ENCODE data around the gene INPP5A. TPM values are rescaled to one million over a fixed set of nuclear protein-coding genes. Genes with fewer than 3 reads are reported as not detected.

The INPP5A gene
- total and polyA plus RNA-seq, 7 donors: 15.1 to 48.8 (median 40.9) TPM

GRCh38 chr10:132691711-132692153 lies 154.1 kb downstream of the INPP5A start:
- no peak overlapping the region for H3K27ac ChIP-seq
- intact Hi-C loops (cut with DNase I): no loop called here
- peaks cover 0 to 4% of the 10 kb centered on the region in 2 donors for H3K36me3 ChIP-seq (ENCODE audit: insufficient read depth in 1 of 2, low read depth in 1 of 2)
- H3K9me3 ChIP-seq: no peaks in the 10 kb centered on the region
- ATAC-seq (no peak), DNase-seq (peak; percentile 6 to 32)
- H3K4me3 ChIP-seq: no peak overlapping the region
- no peaks in the 10 kb centered on the region for H3K4me1 ChIP-seq
- WGBS, 3 donors: 97 to 99% (median 97%) methylated on average over 48 of the region's 48 CpGs
- TF ChIP-seq, protein P1, sequence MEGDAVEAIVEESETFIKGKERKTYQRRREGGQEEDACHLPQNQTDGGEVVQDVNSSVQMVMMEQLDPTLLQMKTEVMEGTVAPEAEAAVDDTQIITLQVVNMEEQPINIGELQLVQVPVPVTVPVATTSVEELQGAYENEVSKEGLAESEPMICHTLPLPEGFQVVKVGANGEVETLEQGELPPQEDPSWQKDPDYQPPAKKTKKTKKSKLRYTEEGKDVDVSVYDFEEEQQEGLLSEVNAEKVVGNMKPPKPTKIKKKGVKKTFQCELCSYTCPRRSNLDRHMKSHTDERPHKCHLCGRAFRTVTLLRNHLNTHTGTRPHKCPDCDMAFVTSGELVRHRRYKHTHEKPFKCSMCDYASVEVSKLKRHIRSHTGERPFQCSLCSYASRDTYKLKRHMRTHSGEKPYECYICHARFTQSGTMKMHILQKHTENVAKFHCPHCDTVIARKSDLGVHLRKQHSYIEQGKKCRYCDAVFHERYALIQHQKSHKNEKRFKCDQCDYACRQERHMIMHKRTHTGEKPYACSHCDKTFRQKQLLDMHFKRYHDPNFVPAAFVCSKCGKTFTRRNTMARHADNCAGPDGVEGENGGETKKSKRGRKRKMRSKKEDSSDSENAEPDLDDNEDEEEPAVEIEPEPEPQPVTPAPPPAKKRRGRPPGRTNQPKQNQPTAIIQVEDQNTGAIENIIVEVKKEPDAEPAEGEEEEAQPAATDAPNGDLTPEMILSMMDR (IDR thresholded peaks at IDR 0.05): no peak
- no peaks in the 10 kb centered on the region for H3K27me3 ChIP-seq (ENCODE audit: insufficient read depth in 3 of 3, low read length in 2 of 3)

- Histone ChIP-seq H3K27me3 (ENCODE audit: insufficient read depth in 3 of 3, low read length in 2 of 3) (no peaks in the 10 kb centered on the region), H3K27ac (no peak overlapping the region), H3K9me3 (no peaks in the 10 kb centered on the region), H3K36me3 (ENCODE audit: insufficient read depth in 1 of 2, low read depth in 1 of 2) (peaks cover 0 to 4% of the 10 kb centered on the region in 2 donors), H3K4me1 (no peaks in the 10 kb centered on the region), H3K4me3 (no peak overlapping the region)
- 55 to 74% (median 68%) methylated on average over 2 of the region's 2 CpGs for WGBS, 3 donors
- DNase-seq: no peak
- intact Hi-C loops (cut with DNase I): no loop called here
- ATAC-seq: no peak
- TF ChIP-seq, protein P1 (IDR thresholded peaks at IDR 0.05): no peak
Observed at GRCh38 chr10:132692311-132692710, 154.7 kb downstream of the INPP5A start.

- intact Hi-C loops (cut with DNase I): no loop called here
Observed at GRCh38 chr10:132693676-132694075, 156.1 kb downstream of the INPP5A start.

GRCh38 chr10:132696204-132696603 lies 158.6 kb downstream of the INPP5A start:
- 80 to 92% (median 84%) methylated on average over 2 of the region's 2 CpGs for WGBS, 3 donors
- Histone ChIP-seq H3K4me1 (no peaks in the 10 kb centered on the region), H3K27ac (no peak overlapping the region), H3K9me3 (no peaks in the 10 kb centered on the region), H3K4me3 (no peak overlapping the region), H3K36me3 (ENCODE audit: insufficient read depth in 1 of 2, low read depth in 1 of 2) (peaks cover 0 to 13% of the 10 kb centered on the region in 2 donors), H3K27me3 (ENCODE audit: insufficient read depth in 3 of 3, low read length in 2 of 3) (no peaks in the 10 kb centered on the region)
- intact Hi-C loops (cut with DNase I): no loop called here
- TF ChIP-seq, protein P1 (IDR thresholded peaks at IDR 0.05): no peak
- peak in 1 of 2 donors; percentile 9 for DNase-seq
- no peak for ATAC-seq

More at GRCh38 chr10:132693676-132694075, 156.1 kb downstream of the INPP5A start:
- DNase-seq: no peak
- no peak overlapping the region for H3K27ac ChIP-seq
- TF ChIP-seq, protein P1 (IDR thresholded peaks at IDR 0.05): no peak
- no peaks in the 10 kb centered on the region for H3K9me3 ChIP-seq
- H3K36me3 ChIP-seq (ENCODE audit: insufficient read depth in 1 of 2, low read depth in 1 of 2): peaks cover 0 to 15% of the 10 kb centered on the region in 2 donors
- no peaks in the 10 kb centered on the region for H3K4me1 ChIP-seq
- no peak for ATAC-seq
- H3K4me3 ChIP-seq: no peak overlapping the region
- no peaks in the 10 kb centered on the region for H3K27me3 ChIP-seq (ENCODE audit: insufficient read depth in 3 of 3, low read length in 2 of 3)
